Measurements from ENCODE around the gene PFKFB1.

Gene PFKFB1

DNA sequence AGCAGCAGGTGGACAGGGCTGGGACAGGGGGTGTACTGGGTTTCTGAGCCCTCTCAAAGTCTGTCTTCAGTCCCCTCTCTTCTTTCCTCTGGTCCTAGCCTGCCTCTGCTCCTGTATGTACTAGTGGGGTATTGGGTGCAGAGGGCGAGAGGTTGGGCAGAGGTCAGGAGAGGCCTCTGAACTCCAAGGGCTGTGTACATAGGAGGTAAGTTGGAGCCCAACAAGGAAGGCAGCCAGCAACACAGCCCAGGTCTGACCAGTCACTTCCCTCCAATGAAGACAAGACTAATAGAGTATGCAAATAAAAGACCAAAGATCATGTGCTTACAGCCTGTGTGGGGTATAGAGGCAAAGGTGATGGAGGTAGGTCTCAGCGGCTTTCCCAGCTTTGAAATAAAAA, at the start of gene PFKFB1:
Gene PFKFB1 (minus strand): TSS at position 90 of the 400 bp plus-strand sequence. CDS start 181 bp downstream, outside the sequence.
- no peak for FAIRE-seq

DNA sequence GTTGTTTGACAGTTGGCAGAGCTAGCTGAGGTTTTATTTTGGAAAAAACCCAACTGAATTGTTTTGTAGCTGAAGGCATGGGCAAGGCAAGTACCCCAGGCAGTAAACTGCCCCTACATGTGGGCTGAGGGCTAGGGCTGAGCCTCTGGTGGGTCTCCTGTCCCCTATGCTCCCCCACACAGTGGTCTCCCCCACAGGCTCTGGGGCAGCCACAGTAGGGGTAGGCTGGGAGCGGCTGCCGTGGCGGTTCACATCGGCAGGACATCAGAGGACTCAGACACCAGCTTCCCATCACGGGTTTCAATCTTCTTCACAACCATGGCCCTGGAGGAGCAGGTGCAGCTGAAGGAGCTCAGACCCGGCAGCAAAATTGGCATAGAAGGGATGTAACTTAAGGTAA, 47.5 kb upstream of the PFKFB1 start:
- FAIRE-seq: no peak

DNA sequence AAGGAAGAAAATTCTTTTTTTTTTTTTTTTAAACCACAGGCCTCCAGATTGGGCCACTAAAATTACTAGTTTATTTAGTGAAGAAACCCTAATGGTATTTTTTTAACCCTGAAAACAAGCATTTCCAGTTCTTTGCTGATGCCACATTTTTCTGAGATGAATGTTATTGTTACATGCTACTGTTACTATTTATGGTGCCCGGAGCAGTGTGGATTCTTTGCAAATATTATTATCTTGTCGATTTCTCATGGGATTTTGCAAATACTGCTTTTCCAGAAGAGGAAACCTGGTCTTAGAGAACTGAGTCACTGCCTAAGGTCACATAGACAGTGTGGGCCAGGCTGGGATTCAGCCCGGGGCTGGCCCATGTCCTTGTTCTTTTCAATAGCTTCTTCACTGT, 45.5 kb upstream of the PFKFB1 start:
- FAIRE-seq: no peak

DNA sequence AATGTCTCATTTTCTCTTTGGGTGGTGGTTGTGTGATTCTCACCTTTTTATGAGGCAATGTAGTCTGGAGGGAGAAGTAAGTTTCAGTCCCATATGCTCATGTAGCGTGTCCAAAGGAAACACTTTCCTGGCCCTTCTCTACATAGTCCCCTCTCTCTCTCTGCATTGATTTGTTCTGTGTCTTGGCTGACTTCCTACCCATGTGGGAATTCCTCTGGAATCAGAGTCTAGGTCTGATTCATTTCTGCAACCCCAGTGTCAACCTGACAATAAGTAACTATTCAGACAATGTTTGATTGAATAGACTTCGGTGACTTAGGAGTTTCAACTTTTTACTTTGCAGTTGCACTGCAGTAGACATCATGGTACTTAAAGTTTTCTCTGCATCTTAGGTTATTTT, 39.4 kb upstream of the PFKFB1 start:
- FAIRE-seq: no peak

DNA sequence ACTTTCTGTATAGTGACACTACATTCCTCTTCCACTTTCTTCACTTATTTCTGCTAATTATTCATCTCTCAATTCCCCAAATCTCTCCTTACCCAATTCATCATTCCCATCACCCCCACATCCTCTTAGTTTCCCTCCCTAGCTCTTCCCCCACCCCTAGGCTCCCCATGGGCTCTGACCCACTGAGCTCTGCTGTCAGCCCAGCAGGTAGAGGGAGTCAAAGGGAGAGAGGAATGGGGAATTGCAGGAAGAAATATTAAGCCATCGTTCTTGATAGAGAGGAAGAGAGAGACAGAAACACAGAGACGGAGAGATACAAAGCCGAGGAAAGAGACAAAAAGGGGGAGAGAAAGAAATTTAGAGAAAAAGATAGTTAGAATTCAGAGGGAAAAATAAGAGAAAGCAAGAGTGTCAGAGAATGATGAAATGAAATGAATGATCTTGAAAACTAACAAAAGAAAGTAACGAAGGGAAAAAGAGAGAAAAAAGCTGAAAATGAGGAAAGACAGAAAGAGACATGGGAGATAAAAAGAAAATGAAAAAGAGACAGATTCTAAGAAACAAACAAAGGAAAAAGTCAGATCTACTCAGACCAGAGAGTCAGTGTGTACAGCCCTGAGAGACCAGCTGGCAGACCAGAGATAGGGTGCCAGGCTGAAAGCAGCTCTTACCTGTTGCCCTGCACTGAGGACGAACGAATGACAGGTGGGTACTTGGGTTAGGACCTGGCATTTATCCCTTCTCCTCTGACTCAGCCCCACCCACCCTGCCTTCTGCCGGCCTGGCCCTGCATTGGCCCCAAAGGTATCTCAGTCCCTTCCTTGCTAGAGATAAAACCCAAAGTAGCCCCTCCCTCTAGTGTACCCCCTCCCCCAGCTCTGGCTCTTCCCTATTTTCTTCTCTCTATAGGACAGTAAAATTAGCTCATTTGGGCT, 36.5 kb upstream of the PFKFB1 start, which contains the start of gene ALAS2:
Gene ALAS2 (minus strand): TSS at position 707 of the 935 bp plus-strand sequence. CDS start 4,977 bp downstream, outside the sequence.
- FAIRE-seq: no peak

DNA sequence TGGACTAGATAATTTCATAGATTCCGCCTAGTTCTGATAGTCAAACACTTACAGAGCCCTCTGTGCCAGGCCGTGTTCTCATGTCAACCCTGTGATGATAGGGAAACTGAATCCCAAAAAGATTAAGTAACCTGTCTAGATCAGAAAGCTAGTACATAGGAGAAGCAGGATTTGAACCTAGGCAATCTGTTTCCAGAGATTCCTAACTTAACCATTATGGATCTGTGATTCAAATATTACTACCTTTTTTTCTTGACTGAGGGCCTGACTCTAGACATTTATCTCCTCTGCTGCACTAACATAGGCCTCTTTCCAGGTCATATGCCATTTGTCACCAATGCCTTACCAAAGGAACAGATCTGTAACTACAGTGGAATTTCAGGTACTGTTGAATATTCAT, 35.3 kb upstream of the PFKFB1 start:
- FAIRE-seq: no peak

DNA sequence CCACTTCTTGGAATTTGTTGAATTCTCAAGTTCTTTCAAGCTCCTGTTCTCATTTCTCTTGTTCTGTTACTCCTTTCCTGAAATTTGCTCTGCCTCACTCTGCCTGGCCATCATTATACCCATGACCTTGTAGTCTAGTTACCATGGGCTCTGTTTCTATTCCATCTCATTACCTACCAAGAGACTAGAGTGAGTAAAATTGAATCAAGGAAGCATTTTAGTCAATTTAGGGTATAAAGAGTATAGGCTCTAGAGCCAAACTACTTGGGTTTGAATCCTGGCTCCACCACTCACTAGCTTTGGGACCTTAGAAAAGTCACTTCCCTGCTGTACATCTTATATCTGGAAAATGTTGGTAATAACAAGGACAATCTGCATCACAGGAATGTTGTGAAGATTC, 34.6 kb upstream of the PFKFB1 start:
- no peak for FAIRE-seq

DNA sequence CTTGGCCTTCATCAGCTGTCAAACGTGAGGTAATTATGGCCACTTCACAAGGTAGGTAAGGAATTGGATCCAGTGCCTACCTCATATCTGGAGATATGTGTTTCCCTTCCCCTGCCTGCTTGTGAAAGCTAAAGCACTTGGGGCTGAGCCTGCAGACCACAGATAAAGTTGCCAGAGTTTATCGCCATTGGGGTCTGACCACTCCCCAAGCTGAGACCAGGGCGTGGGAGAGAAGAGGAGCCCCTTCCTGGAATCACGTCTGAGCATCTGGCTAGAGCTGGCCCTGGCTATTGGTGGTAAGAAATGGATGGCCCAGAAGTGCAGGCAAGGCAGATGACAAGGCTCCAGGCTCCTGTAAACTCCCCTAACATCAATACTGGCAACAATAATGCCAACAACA, 34.1 kb upstream of the PFKFB1 start:
- FAIRE-seq: no peak

DNA sequence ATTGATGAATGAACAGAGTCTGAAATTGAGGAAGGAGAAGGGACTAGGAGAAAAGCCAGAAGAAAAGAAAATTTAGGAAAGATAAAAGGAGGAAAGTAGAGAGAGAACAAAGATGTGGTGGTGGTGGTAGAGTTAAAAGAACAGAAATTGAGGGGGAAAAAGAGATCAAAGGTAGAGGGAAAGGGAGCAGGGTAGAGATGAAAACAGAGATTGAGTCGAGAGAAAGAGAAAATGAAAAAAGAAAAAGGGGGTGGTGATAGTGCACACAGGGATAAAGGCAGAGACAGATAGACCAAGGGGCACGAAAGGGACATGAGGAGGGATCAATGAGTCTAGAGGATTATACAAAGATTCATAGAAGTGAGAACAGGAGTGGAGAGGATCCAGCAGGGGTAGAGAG, 32.9 kb upstream of the PFKFB1 start:
- FAIRE-seq: no peak

DNA sequence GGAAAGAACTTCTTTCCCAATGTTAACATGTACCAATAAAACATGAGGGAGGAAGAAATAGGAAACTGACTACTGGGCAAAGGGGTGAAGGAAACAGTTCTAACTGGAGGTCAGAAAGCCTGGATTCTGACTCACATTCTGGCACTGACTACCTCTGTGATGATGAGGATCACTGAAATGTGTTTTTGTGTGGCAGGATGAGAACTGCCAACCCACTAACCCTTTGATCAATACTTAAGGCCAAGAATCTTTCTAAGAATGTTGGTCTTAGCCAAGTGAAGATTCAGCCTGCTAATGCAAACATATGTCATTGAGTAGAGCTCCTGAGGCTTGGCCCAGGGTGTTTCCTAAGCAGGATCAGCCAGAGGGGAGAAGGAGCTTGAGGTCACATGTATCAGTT, 32.2 kb upstream of the PFKFB1 start:
- no peak for FAIRE-seq

DNA sequence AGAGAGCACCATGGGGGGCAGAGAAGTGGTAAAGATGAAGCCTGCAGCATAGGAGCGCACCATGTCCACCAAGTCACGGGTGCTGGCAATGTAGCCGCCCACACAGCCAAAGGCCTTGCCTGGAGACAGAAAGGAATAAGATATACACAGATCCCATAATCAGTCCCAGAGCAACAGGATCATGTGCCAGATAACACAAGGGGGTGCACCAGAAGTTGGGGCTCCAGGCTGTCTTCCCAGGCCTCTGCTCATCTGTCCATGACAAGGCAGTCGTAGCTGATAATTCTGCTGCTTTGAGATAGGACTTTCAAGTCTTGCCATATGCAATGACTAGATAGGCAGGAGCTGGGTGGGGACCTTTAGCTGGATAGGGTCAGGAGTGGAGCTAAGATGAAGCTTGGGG, 20.9 kb upstream of the PFKFB1 start:
- FAIRE-seq: no peak

DNA sequence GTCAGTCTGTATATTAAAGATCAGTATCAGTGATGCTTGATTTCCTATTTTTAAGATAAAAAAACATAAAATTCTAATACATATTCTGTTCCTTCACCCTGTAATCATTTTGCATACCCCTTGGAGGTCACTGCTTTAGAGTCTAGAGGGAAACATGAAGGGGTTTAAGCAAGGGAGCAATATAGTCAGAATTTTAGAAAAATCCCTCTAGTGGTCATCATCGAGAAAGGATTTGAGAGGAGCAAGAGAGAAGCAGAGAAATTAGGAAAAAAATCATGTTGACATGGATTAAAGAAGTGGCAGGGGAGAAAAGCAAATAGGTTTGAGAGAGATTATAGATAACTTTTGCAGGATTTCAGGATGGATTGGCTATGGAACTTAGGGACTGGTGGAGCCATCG, 17.3 kb upstream of the PFKFB1 start:
- no peak for FAIRE-seq

DNA sequence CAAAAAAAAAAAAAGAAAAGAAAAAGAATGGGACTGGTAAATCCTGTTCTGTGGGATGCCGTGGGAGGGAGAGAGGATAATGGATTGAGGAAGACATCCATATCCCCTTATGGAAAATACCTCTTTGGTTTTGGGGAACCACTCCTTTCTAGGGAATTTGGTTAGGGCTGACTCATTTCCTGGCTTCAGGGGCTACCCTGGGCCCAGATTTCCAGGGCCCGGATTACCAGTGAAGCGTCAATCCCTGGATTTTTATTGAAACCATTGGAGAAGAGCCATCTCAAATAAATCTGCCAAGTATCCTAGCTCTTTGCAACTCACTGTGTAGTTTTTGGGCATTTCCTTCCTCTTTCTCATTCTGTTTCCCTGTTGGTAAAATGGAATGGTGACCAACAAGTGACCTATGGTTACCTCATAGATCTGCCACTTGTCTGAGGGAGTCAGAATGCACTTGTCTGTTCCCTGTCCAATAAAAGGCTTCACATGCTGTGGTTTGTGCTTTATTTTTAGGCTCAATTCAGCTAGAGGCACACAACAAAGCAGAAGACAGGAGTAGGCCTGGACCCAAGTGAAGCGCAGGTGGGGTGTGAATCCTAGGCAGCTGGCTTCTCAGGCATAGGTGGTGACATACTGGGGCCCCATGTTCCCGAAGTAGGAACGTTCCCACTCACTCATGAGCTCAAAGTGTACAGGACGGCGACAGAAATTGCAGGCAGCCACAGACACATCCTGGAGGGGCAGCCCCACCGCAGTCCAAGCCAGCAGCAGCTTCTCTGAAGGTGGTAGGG, 14.8 kb upstream of the PFKFB1 start:
- no peak for FAIRE-seq

DNA sequence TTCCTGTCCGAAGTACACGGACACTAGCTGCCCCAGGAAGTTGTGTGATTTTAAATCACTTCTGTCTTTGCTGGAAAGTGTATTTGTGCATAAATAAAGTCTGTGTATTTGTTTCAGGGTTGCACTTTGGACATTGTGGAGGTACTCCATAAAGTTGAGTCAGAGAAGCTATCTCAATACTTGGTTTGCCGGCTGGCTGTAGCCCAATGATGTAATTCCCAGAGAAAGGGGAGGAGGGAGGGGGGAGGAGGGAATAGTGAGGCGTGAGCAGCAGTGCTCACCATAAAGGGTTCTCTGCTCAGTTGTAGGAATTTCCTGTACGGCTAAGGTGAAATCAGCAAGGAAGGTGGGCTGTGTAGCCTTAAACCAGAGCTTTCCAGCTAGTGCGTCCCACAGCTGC, 13.7 kb upstream of the PFKFB1 start:
- FAIRE-seq: no peak

DNA sequence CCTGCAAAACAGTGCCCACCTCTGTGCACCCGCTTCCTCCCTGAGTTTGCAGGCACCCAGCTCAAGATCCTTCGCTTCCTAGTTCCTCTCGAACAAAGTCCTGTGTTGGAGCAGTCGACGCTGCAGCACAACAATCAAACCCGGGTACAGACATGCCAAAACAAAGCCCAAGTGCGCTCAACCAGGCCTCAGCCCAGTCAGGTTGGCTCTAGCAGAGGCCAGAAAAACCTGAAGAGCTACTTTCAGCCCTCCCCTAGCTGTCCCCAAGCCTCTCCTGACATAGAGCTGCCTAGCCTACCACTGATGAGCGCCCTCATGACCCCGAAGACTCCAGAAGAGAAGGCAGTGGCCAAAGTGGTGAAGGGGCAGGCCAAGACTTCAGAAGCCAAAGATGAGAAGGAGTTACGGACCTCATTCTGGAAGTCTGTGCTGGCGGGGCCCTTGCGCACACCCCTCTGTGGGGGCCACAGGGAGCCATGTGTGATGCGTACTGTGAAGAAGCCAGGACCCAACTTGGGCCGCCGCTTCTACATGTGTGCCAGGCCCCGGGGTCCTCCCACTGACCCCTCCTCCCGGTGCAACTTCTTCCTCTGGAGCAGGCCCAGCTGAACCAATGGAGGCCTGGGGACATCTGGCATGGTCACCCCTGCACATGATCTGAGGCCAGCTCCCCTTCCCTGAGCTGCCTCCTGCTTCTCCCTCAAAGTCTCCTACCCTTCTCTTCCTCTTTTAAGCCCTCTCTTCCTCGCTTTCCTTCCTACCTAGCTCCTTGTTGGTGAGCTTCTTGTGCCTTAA, 13.0 kb upstream of the PFKFB1 start:
- FAIRE-seq: no peak

DNA sequence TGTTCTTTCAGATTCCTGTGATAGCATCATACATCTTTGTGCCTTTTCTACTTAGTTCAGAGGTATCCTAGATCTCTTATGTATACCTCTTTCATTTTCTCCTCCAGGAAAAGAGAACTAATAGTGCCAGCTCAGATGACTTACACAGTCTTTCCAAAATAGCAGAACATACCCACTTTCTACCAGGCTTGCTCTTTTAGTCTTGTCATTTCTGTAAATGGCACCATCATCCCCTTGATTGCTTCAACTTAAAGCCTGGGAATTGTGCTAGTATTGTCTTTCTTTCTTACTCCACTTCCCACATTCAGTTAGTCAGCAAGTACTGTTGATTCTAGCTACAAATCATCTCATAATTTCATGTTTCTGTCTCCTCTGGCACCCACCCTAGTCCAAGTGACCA, 11.3 kb upstream of the PFKFB1 start:
- no peak for FAIRE-seq

DNA sequence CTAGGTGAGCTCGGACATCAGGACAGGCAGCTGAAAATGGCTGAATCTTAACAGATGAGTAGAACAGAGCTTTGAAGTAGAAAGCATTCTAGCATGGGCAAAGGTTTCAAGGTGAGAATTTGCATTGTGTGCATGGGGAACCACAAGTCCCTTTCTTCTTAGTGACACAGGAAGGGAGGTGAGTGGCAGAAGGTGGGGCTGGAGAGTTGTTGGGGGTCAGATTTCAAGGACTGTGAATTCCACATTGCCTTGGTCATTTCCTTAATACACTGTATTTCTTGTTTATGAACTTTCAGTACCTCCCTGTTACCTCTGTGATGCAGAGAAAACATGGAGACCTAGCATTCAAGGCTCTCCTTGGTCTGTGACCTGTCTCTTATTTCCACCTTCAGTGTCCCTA, 10.2 kb upstream of the PFKFB1 start:
- no peak for FAIRE-seq

DNA sequence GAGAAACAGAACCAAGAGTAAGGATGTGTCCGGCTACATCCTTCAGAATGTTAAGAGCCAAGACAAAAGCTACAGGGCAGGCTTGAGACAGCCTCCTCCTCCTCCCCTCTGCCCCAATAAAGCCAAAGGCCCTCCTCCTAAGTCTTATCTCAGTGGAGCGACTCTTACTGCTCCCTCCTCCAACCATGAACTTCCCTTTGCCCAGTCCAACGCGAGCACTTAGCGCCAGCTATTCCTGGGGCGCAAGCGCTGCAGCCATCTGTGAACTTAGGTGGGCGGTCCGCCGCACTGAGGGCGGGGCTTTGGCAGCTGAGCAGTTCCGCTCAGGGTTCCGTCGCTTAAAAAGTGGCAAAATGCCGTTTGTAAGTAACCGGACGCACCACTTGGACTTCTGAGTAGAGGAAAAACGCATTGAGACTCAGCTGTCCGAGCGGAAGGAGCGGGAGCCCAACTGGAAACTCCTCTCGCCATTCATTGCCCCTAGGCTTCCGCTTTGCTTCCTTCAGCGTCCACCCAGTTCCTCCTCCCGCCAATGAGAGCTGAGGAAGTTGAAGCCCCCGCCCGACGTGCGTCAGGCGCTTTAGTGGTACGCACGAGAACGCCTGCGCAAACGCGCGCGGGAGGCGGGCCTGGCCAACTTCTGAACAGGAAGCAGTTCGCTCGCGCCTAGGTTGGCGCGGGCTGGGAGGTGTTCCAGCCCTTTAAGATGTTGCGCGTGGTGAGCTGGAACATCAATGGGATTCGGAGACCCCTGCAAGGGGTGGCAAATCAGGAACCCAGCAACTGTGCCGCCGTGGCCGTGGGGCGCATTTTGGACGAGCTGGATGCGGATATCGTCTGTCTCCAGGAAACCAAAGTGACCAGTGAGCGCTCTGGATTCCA, 6.0 kb upstream of the PFKFB1 start, which contains the start of gene APEX2:
Gene APEX2 (plus strand): TSS at position 647 of the 882 bp plus-strand sequence. CDS start 60 bp downstream, at position 707.
- peak; percentile 67 for FAIRE-seq

DNA sequence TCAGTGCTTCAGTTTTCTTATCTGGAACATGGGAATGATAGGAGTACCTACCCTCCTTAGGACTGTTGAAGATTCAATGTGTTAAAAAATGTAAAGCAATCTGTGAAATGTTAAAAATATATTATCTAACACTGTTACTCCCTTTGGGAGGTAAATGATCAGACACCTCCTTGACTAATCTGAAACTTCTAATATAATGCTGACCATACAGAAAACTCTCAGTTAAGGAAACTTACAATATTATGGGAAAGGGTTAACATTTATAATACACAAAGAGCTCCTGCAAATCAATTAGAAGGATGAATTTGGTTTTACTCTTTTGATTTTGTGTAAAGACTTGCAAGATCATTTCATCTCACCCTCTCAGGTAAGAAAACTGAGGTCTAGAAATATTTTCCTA, 1.6 kb upstream of the PFKFB1 start:
- no peak for FAIRE-seq

DNA sequence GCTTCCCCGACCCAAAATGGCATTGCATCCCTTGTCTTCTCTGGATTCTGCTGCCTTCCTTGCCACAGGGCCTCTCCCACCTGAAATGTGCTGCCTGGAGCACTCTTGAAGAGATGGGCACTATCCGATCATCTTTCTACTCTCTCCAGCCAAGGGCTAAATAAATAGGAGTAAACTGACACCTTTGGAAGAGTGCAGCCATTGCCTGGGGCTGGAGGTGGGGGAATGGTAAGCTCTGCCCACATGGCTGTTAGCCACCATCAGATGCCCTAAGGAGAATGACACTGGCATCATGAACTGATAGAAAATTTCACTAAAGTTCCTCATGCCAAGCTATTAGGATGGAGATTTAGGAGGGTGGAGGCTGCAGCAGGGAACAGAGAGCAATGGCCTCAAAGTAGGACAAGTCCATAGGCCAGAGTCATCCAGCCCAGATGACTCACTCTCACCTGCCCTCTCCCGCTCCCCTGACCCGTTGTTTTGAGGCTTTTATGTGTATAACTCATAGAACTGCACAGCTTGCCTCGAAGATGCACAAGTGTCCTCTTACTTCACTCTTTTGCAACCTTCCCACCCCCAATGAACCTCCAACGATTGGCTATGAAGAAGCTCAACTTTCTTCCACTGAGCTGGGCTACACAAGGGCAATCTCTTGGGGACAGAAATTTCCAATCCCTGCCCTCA, 822 bp upstream of the PFKFB1 start:
- no peak for FAIRE-seq

DNA sequence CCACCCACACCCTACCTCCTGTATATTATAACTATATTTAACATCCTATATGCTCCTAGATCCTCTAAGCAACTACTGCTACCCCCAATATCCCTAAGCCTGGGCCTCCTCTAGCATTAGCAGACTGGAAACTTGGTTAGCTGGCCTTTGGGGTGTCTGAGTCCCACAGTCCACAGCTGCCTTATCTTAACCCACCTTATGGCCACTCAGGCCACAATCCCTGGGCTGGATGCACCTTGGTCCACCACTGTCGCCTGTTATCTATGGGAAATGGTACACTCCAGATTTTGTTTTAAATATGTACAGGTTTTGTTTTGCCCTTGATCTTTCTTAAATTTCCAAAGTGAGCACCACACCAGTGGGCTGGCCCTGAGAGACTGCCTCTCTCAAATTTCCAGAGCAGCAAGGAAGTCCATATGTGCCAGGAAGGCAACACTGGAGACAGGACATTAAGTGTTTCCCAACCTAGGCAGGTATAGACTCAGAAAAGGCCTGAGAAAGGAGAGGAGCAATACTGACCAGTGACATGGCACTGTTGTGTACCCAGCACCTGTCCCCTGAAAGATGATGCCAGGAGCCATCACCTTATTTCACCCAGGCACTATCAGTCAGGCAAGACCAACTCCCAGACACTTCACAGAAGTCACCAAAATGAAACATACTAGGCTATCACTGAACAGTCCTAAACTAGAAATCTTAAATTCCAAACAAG, 921 bp downstream of the PFKFB1 start:
- no peak for FAIRE-seq
